GM13976 (cell line): ENCODE results near the gene IL31.

Experiments
- DNase-seq: peaks from one replicate; pipeline ENCODE4 v3.0.0; 2012; ENCODE audit warnings: low spot score
- CTCF ChIP-seq: IDR thresholded peaks from 2 replicates; pipeline ENCODE4 v1.5.1; 2012; ENCODE audit warnings: borderline replicate concordance, mild to moderate bottlenecking; ENCODE audit not compliant: insufficient read depth; ENCODE audit errors: extremely low read depth, missing control alignments, control extremely low read depth
- in situ Hi-C: fragments of 300-500 bp; cut with MboI; formaldehyde crosslinking; loops from one replicate; pipeline ENCODE4 v1.12.0; 2022; ENCODE audit warnings: low sequenced_read_pairs, mixed read lengths, inconsistent platforms; ENCODE audit not compliant: unreplicated experiment

IL31 gene

DNA sequence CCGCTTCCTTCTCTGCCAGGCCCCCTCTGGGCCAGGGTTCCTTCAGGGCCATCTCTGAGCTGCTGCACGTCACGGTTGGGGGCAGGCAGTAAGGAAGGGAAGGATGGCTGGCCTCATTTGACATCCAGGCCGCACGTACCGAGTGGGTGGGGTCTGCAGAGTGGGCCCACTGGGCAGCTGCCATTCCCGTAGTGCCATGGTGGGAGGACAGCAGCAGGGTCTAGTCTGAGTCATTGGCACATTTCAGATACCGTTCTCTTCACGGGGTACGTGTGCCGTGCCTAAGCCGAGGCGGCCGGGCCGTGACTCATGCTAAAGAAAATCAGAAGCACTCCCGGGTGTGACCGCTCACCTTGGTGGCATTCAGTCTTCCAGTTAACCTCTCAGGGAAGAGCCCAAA lies 43.9 kb downstream of the IL31 start:
- in situ Hi-C loops: no loop called here
- no peak for DNase-seq
- TF ChIP-seq CTCF: no peak

GRCh38 chr12:122129131-122129530 lies 44.9 kb downstream of the IL31 start:
- TF ChIP-seq CTCF: no peak
- no peak for DNase-seq
- in situ Hi-C loops: no loop called here

DNA sequence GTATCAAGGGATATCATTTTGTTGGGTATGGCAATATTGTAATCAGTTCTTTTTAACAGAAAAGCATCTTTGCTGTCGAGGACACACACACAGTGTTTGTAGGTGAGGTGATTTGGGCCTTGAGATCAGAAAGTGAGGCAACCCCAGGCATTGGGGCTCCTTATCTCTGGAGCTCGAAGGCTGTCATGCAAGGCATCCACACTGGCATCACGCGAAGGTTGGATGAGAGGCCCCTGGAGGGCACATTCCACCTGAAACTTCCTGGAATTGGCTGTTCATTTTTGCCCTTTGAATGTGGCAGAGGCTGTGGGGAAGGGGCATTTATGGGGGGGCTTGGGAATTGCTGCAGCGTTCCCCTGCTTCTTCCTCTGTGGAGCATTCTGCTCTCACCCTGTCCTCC lies 45.5 kb downstream of the IL31 start:
- in situ Hi-C loops: no loop called here
- no peak for DNase-seq
- TF ChIP-seq CTCF: no peak

GRCh38 chr12:122127839-122128238 lies 46.2 kb downstream of the IL31 start:
- TF ChIP-seq CTCF: no peak
- DNase-seq: no peak
- in situ Hi-C loops: no loop called here

GRCh38 chr12:122126713-122127597 lies 47.1 kb downstream of the IL31 start:
- in situ Hi-C loops: no loop called here
- no peak for DNase-seq

DNA sequence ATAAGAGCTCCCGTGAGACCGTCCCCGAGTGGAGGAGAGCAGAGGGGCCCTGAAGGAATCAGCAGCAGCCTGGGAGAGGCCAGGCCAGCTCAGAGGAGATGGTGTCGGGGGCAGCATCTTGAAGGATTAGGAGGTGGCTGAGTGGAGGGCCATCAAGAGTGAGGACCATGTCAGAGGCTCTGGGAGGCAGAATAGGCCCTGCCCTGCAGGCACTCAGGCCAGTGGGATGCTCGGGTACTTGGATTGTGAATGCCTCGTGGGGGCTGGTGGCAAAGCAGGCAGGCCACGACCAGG lies 47.7 kb downstream of the IL31 start:
- DNase-seq: no peak
- in situ Hi-C loops: no loop called here
- TF ChIP-seq CTCF: no peak

More at GRCh38 chr12:122126713-122127597, 47.1 kb downstream of the IL31 start:
- no peak for TF ChIP-seq CTCF
